ENCODE data around the gene AZGP1.
"Not testable (repeated sequence)": the region's sequence is repeated elsewhere in the genome, so short reads cannot be mapped to it uniquely, and the experiment has no call there.

Gene AZGP1

GRCh38 chr7:99975782-99976521 is at the start of gene AZGP1:
Gene AZGP1 (minus strand): TSS chr7:99976031. CDS start chr7:99976020, 11 bp downstream.
- DNase-seq (ENCODE audit: low spot score) = peak; percentile 94

GRCh38 chr7:100024020-100024619 is 48.3 kb upstream of the AZGP1 start:
- no peak for DNase-seq (ENCODE audit: low spot score)

- no peak for DNase-seq (ENCODE audit: low spot score)
Observed at GRCh38 chr7:100023526-100023925, 47.7 kb upstream of the AZGP1 start.

- DNase-seq (ENCODE audit: low spot score) = no peak
Observed at GRCh38 chr7:100022621-100023020, 46.8 kb upstream of the AZGP1 start.

- DNase-seq (ENCODE audit: low spot score) = no peak
Observed at GRCh38 chr7:100021297-100021696, 45.5 kb upstream of the AZGP1 start.

GRCh38 chr7:100019908-100020307 is 44.1 kb upstream of the AZGP1 start:
- no peak for DNase-seq (ENCODE audit: low spot score)

GRCh38 chr7:100017875-100018274 is 42.0 kb upstream of the AZGP1 start:
- DNase-seq (ENCODE audit: low spot score) = no peak

- DNase-seq (ENCODE audit: low spot score) = no peak
Observed at GRCh38 chr7:100017300-100017699, 41.5 kb upstream of the AZGP1 start.

GRCh38 chr7:100016215-100016901 is 40.5 kb upstream of the AZGP1 start:
- DNase-seq (ENCODE audit: low spot score) = no peak

- peak; percentile 98 for DNase-seq (ENCODE audit: low spot score)
Observed at GRCh38 chr7:100015232-100016214, 39.7 kb upstream of the AZGP1 start, which contains the start of gene ZKSCAN1. Gene ZKSCAN1 (plus strand): TSS chr7:100015596. CDS start chr7:100023507, 7,911 bp downstream.

- DNase-seq (ENCODE audit: low spot score) = no peak
Observed at GRCh38 chr7:100013328-100013676, 37.5 kb upstream of the AZGP1 start.

- DNase-seq (ENCODE audit: low spot score) = peak; percentile 52
Observed at GRCh38 chr7:100012385-100013327, 36.8 kb upstream of the AZGP1 start.

- no peak for DNase-seq (ENCODE audit: low spot score)
Observed at GRCh38 chr7:100011516-100011915, 35.7 kb upstream of the AZGP1 start.

- DNase-seq (ENCODE audit: low spot score) = no peak
Observed at GRCh38 chr7:100010901-100011300, 35.1 kb upstream of the AZGP1 start.

- DNase-seq (ENCODE audit: low spot score) = not testable (repeated sequence)
Observed at GRCh38 chr7:100009952-100010351, 34.1 kb upstream of the AZGP1 start.

- peak; percentile 86 for DNase-seq (ENCODE audit: low spot score)
Observed at GRCh38 chr7:100008525-100008924, 32.7 kb upstream of the AZGP1 start.

- no peak for DNase-seq (ENCODE audit: low spot score)
Observed at GRCh38 chr7:100007887-100008286, 32.1 kb upstream of the AZGP1 start.

GRCh38 chr7:100003711-100004661 is 28.2 kb upstream of the AZGP1 start:
- no peak for DNase-seq (ENCODE audit: low spot score)

GRCh38 chr7:100000239-100000638 is 24.4 kb upstream of the AZGP1 start:
- DNase-seq (ENCODE audit: low spot score) = no peak

All from SW480 (cell line).